HCT116 (cell line): ENCODE results near the gene IFT20. TPM values are rescaled to one million over a fixed set of nuclear protein-coding genes. Genes with fewer than 3 reads are reported as not detected.
"Not testable (repeated sequence)": the region's sequence is repeated elsewhere in the genome, so short reads cannot be mapped to it uniquely, and the experiment has no call there.

Experiments used
- ATAC-seq: fragments of 200-7000 bp; cut with Tn5 transposase; 2 replicates; pipeline ENCODE4 v1.9.1; 2020; ENCODE audit warnings: mild to moderate bottlenecking, moderate library complexity
- BruUV-seq: library from RNA; stranded (reverse); fragments of 400-500 nt; replicated peaks from 2 replicates; lab custom pipeline; 2021; lab: Mats Ljungman, UMichigan
- CTCF ChIA-PET: fragments of 300-600 bp; sonication (Branson Sonifier 250); formaldehyde crosslinking; loops from one replicate; lab custom pipeline; 2021; ENCODE audit warnings: antibody characterized with exemption; lab: Charles Lee
- POLR2A ChIA-PET: fragments of 300-600, 350-600 bp; sonication (Branson Sonifier 250); formaldehyde crosslinking; loops from one replicate; lab custom pipeline; 2021; ENCODE audit warnings: antibody characterized with exemption; lab: Charles Lee
- RAD21 ChIA-PET, 2 experiments: fragments of 300-600 bp; sonication (Branson Sonifier 250); formaldehyde crosslinking; loops; one replicate each; lab custom pipeline; 2023; ENCODE audit warnings: low total read pairs in 2 of 2; ENCODE audit not compliant: uncharacterized antibody in 2 of 2, unreplicated experiment in 2 of 2, low non-redundant PET in 1 of 2; lab: Charles Lee
- DNase-seq: peaks from one replicate; pipeline ENCODE4 v3.0.0-alpha.2; 2010; ENCODE audit warnings: low read depth, low spot score
- H2AFZ ChIP-seq: fragments of 200-600 bp; shearing (Covaris generic), sonication (generic); 2 replicates; pipeline ENCODE4 v1.6.1; 2017; ENCODE audit warnings: low read depth, mixed run types, mixed read lengths, antibody characterized with exemption, low read length; ENCODE audit not compliant: poor library complexity, severe bottlenecking
- H3K27ac ChIP-seq: 2 replicates; pipeline ENCODE4 v1.5.1; 2012; ENCODE audit warnings: low read depth, low read length
- H3K27me3 ChIP-seq: fragments of 200-600 bp; sonication (generic); 2 replicates; pipeline ENCODE4 v1.6.1; 2016; ENCODE audit warnings: mixed run types, low read length, mixed read lengths; ENCODE audit not compliant: insufficient read depth
- H3K36me3 ChIP-seq, 2 experiments: fragments of 200-500 bp in 1 of 2; fragments of 200-600 bp in 1 of 2; sonication (Bioruptor generic) in 1 of 2; sonication (generic) in 1 of 2; 2 replicates each; pipeline versions ENCODE4 v1.5.1 to v1.6.1; 2014 to 2016; ENCODE audit warnings: low read length in 2 of 2, inconsistent platforms in 1 of 2, mixed read lengths in 1 of 2, mixed run types in 1 of 2; ENCODE audit not compliant: insufficient read depth in 2 of 2, control insufficient read depth in 1 of 2
- H3K4me1 ChIP-seq, 2 experiments: fragments of 200-600 bp in 1 of 2; sonication (generic) in 1 of 2; 2 replicates each; pipeline versions ENCODE4 v1.5.1 to v1.6.1; 2012 to 2017; ENCODE audit warnings: low read length in 2 of 2, inconsistent platforms in 1 of 2, mild to moderate bottlenecking in 1 of 2, mixed read lengths in 1 of 2, mixed run types in 1 of 2, moderate library complexity in 1 of 2; ENCODE audit not compliant: insufficient read depth in 2 of 2, control insufficient read depth in 1 of 2
- H3K4me2 ChIP-seq: fragments of 200-600 bp; sonication (generic); 2 replicates; pipeline ENCODE4 v1.6.1; 2017; ENCODE audit warnings: mixed run types, low read length, mixed read lengths
- H3K4me3 ChIP-seq, 2 experiments: fragments of 200-600 bp in 1 of 2; sonication (generic) in 1 of 2; replicated peaks in 1 of 2; 2 replicates each; pipeline ENCODE4 v1.5.1; 2011 to 2016; ENCODE audit warnings: low read length in 2 of 2, control low read depth in 1 of 2, low read depth in 1 of 2, mild to moderate bottlenecking in 1 of 2, mixed read lengths in 1 of 2, mixed run types in 1 of 2
- H3K79me2 ChIP-seq: fragments of 200-600 bp; sonication (generic); 2 replicates; pipeline ENCODE4 v1.6.1; 2017; ENCODE audit warnings: mild to moderate bottlenecking, mixed run types, low read length, moderate library complexity, mixed read lengths; ENCODE audit not compliant: insufficient read depth
- H3K9ac ChIP-seq: fragments of 200-600 bp; sonication (generic); 2 replicates; pipeline ENCODE4 v1.6.1; 2016; ENCODE audit warnings: low read length, mixed read lengths
- H3K9me2 ChIP-seq: fragments of 200-600 bp; sonication (generic), shearing (Covaris generic); 2 replicates; pipeline ENCODE4 v1.6.1; 2017; ENCODE audit warnings: mixed run types, mild to moderate bottlenecking, moderate library complexity; ENCODE audit not compliant: insufficient read depth
- H3K9me3 ChIP-seq, 2 experiments: fragments of 200-500 bp in 1 of 2; fragments of 200-600 bp in 1 of 2; sonication (Bioruptor generic) in 1 of 2; sonication (generic) in 1 of 2; 2 replicates each; pipeline ENCODE4 v1.6.1; 2014 to 2017; ENCODE audit warnings: low read length in 2 of 2, mixed read lengths in 2 of 2, inconsistent platforms in 1 of 2, low read depth in 1 of 2, mild to moderate bottlenecking in 1 of 2, mixed run types in 1 of 2, moderate library complexity in 1 of 2; ENCODE audit not compliant: control insufficient read depth in 1 of 2, insufficient read depth in 1 of 2
- H4K20me1 ChIP-seq: fragments of 200-600 bp; sonication (generic), shearing (Covaris generic); 2 replicates; pipeline ENCODE4 v1.6.1; 2017; ENCODE audit warnings: mixed run types, mild to moderate bottlenecking, moderate library complexity; ENCODE audit not compliant: insufficient read depth
- ATF3 ChIP-seq: IDR thresholded peaks from 2 replicates; pipeline ENCODE4 v1.6.1; 2012
- CEBPB ChIP-seq: IDR thresholded peaks from 2 replicates; pipeline ENCODE4 v1.6.1; 2012; ENCODE audit warnings: low read depth
- CTCF ChIP-seq, 3 experiments: fragments of 200-600 bp in 1 of 3; sonication (generic) in 1 of 3; IDR thresholded peaks in 2 of 3; conservative IDR thresholded peaks in 1 of 3; 2 replicates each; pipeline ENCODE4 v1.5.1; 2012 to 2017; ENCODE audit warnings: low read depth in 2 of 3, low read length in 2 of 3, antibody characterized with exemption in 1 of 3, borderline replicate concordance in 1 of 3, control low read depth in 1 of 3, mild to moderate bottlenecking in 1 of 3, mixed read lengths in 1 of 3, mixed run types in 1 of 3, moderate library complexity in 1 of 3; ENCODE audit not compliant: insufficient read depth in 1 of 3
- ELF1 ChIP-seq: IDR thresholded peaks from 2 replicates; pipeline ENCODE4 v1.6.1; 2012; ENCODE audit warnings: low read depth, borderline replicate concordance
- EZH2phosphoT487 ChIP-seq: fragments of 200-600 bp; IDR thresholded peaks from 2 replicates; pipeline ENCODE4 v1.6.1; 2018; ENCODE audit warnings: antibody characterized with exemption, borderline replicate concordance
- FOSL1 ChIP-seq: IDR thresholded peaks from 2 replicates; pipeline ENCODE4 v1.6.1; 2012; ENCODE audit warnings: low read depth
- JUND ChIP-seq: IDR thresholded peaks from 2 replicates; pipeline ENCODE4 v1.6.1; 2012
- MAX ChIP-seq: IDR thresholded peaks from 2 replicates; pipeline ENCODE4 v1.6.1; 2012
- POLR2A ChIP-seq: IDR thresholded peaks from 2 replicates; pipeline ENCODE4 v1.7.0; 2011; ENCODE audit warnings: borderline replicate concordance; ENCODE audit not compliant: insufficient read depth, insufficient read length; ENCODE audit errors: extremely low read depth
- POLR2AphosphoS5 ChIP-seq: IDR thresholded peaks from 2 replicates; pipeline ENCODE4 v1.6.1; 2011; ENCODE audit warnings: mild to moderate bottlenecking, low read depth, low read length, moderate library complexity
- RAD21 ChIP-seq: IDR thresholded peaks from 2 replicates; pipeline ENCODE4 v1.6.1; 2012; ENCODE audit warnings: low read depth, mild to moderate bottlenecking
- SRF ChIP-seq: IDR thresholded peaks from 2 replicates; pipeline ENCODE4 v1.6.1; 2012; ENCODE audit warnings: low read depth
- TCF7L2 ChIP-seq: IDR thresholded peaks from 2 replicates; pipeline ENCODE4 v1.7.0; 2011; ENCODE audit warnings: borderline replicate concordance, inconsistent platforms; ENCODE audit not compliant: insufficient read depth, insufficient read length; ENCODE audit errors: extremely low read depth
- YY1 ChIP-seq: IDR thresholded peaks from 2 replicates; pipeline ENCODE4 v1.6.1; 2011; ENCODE audit warnings: low read length, low read depth, moderate library complexity, mild to moderate bottlenecking; ENCODE audit not compliant: insufficient replicate concordance; ENCODE audit errors: extremely low read depth
- ZFX ChIP-seq: fragments of 450-650 bp; IDR thresholded peaks from 2 replicates; pipeline ENCODE4 v1.6.1; 2017
- ZNF274 ChIP-seq: fragments of 200-500 bp; sonication (Bioruptor generic); IDR thresholded peaks from 2 replicates; pipeline ENCODE4 v1.6.1; 2014; ENCODE audit warnings: mild to moderate bottlenecking, low read depth, low read length, inconsistent platforms
- intact Hi-C: fragments of 100-400 bp; cut with micrococcal nuclease; formaldehyde crosslinking; loops from 2 replicates; pipeline ENCODE4 v1.10.0; 2022
- total RNA-seq: library from RNA; stranded (reverse); gene quantifications from one replicate; pipeline ENCODE4 v1.2.1, GENCODE V29; 2021; ENCODE audit not compliant: unreplicated experiment

IFT20 gene
- total RNA-seq, 1 experiment from 2014 or later: 21.7 TPM

GRCh38 chr17:28339431-28339830 is 4.2 kb upstream of the IFT20 start:
- Histone ChIP-seq H3K9me2 (no peaks in the 10 kb centered on the region), H3K79me2 (peaks cover 32% of the 10 kb centered on the region), H4K20me1 (no peaks in the 10 kb centered on the region), H2AFZ (no peak overlapping the region), H3K27ac (no peak overlapping the region), H3K4me3 (no peak overlapping the region), H3K4me1 (peaks cover 12 to 32% of the 10 kb centered on the region in 2 experiments), H3K9ac (no peak overlapping the region), H3K36me3 (peaks cover 17 to 23% of the 10 kb centered on the region in 2 experiments; a peak in 3 of 4 replicates), H3K27me3 (no peaks in the 10 kb centered on the region), H3K4me2 (no peak overlapping the region), H3K9me3 (no peaks in the 10 kb centered on the region)
- ChIA-PET POLR2A (no interaction called here), CTCF (no interaction called here), RAD21 (no interaction called here)
- no TSS peak for BruUV-seq
- no peak for DNase-seq
- no peak for TF ChIP-seq ELF1
- TF ChIP-seq SRF: no peak
- TF ChIP-seq EZH2phosphoT487: no peak
- no peak for TF ChIP-seq CEBPB
- no peak for TF ChIP-seq YY1
- TF ChIP-seq JUND: no peak
- TF ChIP-seq RAD21: no peak
- no peak for TF ChIP-seq CTCF (IDR thresholded peaks at IDR 0.05 in 2 of 3, conservative IDR thresholded peaks at IDR 0.05 in 1 of 3; ENCODE audit: borderline replicate concordance in 1 of 3, insufficient read depth in 1 of 3, low read depth in 2 of 3, low read length in 2 of 3)
- TF ChIP-seq MAX: no peak
- TF ChIP-seq FOSL1: no peak
- no peak for TF ChIP-seq ATF3
- no peak for TF ChIP-seq ZFX
- no peak for TF ChIP-seq TCF7L2
- TF ChIP-seq ZNF274: no peak
- no peak for TF ChIP-seq POLR2AphosphoS5
- TF ChIP-seq POLR2A: no peak
- no peak for ATAC-seq
- intact Hi-C loops: loop anchor here (5.0 kb wide), 1 partner anchor 107 kb away; no protein-coding TSS in a partner anchor

GRCh38 chr17:28338769-28339212 is 3.5 kb upstream of the IFT20 start:
- DNase-seq, H3K9ac ChIP-seq, H3K4me2 ChIP-seq, H3K4me3 ChIP-seq, H4K20me1 ChIP-seq, H3K27me3 ChIP-seq, H2AFZ ChIP-seq, H3K27ac ChIP-seq, BruUV-seq, POLR2A ChIA-PET, ATAC-seq, RAD21 ChIA-PET, H3K9me3 ChIP-seq, CTCF ChIA-PET, H3K9me2 ChIP-seq: not testable (repeated sequence)
- peaks cover 16 to 23% of the 10 kb centered on the region in 2 experiments; a peak in 3 of 4 replicates for H3K36me3 ChIP-seq
- intact Hi-C loops: loop anchor here (5.0 kb wide), 1 partner anchor 106 kb away; no protein-coding TSS in a partner anchor
- peaks cover 32% of the 10 kb centered on the region for H3K79me2 ChIP-seq
- peaks cover 16 to 38% of the 10 kb centered on the region in 2 experiments for H3K4me1 ChIP-seq
